ENCODE data around the gene FBXO31. TPM values are rescaled to one million over a fixed set of nuclear protein-coding genes. Genes with fewer than 3 reads are reported as not detected.

Gene FBXO31
- total RNA-seq, 2 experiments from 2014 or later, result 35.7 to 38.9 TPM

DNA sequence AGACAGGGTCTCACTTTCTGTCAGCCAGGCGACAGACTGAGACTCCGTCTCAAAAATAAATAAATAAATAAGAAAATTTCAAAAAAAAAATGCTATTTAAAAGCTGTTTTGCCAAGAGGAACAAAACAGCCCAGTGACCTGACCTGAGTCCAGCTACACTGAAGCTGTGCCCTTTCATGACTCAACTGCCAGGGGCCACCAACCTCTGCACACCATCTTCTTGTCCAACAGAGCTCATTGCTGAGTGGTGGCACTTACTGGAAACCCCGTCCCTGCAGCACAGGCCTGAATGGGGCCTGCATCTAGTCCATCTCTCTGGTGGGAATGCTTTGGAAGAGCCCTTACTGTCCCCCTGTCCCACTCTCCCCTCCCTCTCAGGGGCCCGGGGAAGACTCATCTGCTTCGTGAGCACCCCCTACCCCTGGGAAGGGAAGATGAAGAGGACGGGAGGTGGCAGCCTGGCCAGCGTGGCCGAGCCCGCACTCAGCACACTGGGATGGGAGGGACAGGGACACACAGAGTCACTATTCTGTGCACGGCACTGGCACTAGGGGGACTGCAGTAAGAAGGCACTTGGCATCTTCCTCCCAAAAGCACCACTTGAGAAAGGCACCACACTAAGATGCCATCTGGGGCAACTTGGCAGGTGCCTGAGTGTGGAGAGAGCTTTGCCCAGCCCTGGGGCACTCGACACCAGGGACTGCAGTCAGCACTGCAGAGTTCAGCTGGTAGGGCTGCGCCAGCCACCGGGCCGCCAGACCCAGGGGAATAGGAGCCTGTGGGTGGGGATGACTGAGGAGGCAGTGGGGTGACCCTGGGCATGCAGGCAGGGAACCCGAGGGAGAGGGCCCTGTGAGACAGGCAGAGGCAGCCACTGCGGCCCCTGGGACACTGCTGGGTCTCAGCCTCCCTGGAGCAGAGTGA, 13.5 kb downstream of the FBXO31 start:
- DNase-seq (no peak), ATAC-seq (ENCODE audit: poor library complexity) (no peak)
- peaks cover 43% of the 10 kb centered on the region for H3K4me1 Mint-ChIP-seq (ENCODE audit: low read depth)
- H3K4me3 Mint-ChIP-seq, result no peak overlapping the region
- peaks cover 18% of the 10 kb centered on the region for H3K36me3 ChIP-seq (ENCODE audit: insufficient read depth, low read length)
- no peak overlapping the region for H3K27ac Mint-ChIP-seq
- H3K4me3 ChIP-seq (ENCODE audit: low read length), result no peak overlapping the region
- CTCF ChIA-PET, result no interaction called here
- H3K27me3 ChIP-seq (ENCODE audit: control insufficient read depth in 1 of 2, insufficient read depth in 2 of 2, low read length in 2 of 2), result no peaks in the 10 kb centered on the region
- intact Hi-C loops (cut with DNase I, micrococcal nuclease), result no loop called here
- H3K4me1 ChIP-seq (ENCODE audit: insufficient read depth, low read length), result peaks cover 19% of the 10 kb centered on the region
- no peaks in the 10 kb centered on the region for H3K9me3 ChIP-seq (ENCODE audit: control insufficient read depth in 1 of 2, insufficient read depth in 1 of 2, low read length in 2 of 2)
- no peak overlapping the region for H3K27ac ChIP-seq (ENCODE audit: low read depth in 1 of 2, low read length in 2 of 2)
- H3K27me3 Mint-ChIP-seq, result no peaks in the 10 kb centered on the region
- TF ChIP-seq CTCF (IDR thresholded peaks at IDR 0.05), result no peak
- peaks cover 24% of the 10 kb centered on the region for H3K36me3 Mint-ChIP-seq (ENCODE audit: low read depth)
- POLR2A ChIA-PET, result no interaction called here
- no peaks in the 10 kb centered on the region for H3K9me3 Mint-ChIP-seq

DNA sequence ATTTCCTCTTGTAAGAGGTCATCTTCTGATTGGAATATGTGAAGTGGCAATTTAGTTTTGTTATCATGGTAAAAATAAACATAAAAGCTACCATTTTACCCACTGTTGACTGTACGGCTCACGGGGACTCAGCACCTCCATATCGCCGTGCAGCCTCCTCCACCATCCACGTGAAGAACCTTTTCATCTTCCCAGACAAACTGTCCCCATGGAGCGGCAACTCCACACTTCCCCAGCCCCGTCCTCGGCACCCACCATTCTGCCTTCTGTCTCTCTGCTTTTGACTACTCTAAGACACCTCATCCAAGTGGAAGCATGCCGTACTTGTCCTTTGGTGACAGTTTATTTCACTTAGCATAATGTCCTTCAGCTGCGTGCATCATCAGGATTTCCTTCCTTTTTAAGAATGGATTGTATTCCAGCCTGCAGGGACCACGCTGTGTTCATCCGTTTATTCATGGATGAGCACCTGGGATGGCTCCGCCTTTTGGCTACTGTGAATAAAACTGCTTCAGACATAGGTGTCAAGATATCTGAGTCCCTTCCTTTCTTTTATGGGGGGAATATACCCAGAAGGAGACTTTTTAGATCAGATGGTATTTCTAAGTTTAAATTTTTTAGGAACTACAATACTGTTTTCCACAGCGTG, 14.3 kb downstream of the FBXO31 start:
- no peak for TF ChIP-seq CTCF (IDR thresholded peaks at IDR 0.05)
- H3K4me1 Mint-ChIP-seq (ENCODE audit: low read depth), result peaks cover 47% of the 10 kb centered on the region

GRCh38 chr16:87368029-87368770, 15.4 kb downstream of the FBXO31 start:
- H3K36me3 ChIP-seq (ENCODE audit: insufficient read depth, low read length), result peaks cover 24% of the 10 kb centered on the region
- ChIA-PET POLR2A (no interaction called here), CTCF (no interaction called here)
- no peak for TF ChIP-seq CTCF (IDR thresholded peaks at IDR 0.05)
- no peaks in the 10 kb centered on the region for H3K27me3 ChIP-seq (ENCODE audit: control insufficient read depth in 1 of 2, insufficient read depth in 2 of 2, low read length in 2 of 2)
- intact Hi-C loops (cut with DNase I, micrococcal nuclease), result no loop called here
- no peak overlapping the region for H3K4me3 ChIP-seq (ENCODE audit: low read length)
- no peak for DNase-seq
- H3K4me1 Mint-ChIP-seq (ENCODE audit: low read depth), result peaks cover 39% of the 10 kb centered on the region
- no peak overlapping the region for H3K4me3 Mint-ChIP-seq
- H3K27ac ChIP-seq (ENCODE audit: low read depth in 1 of 2, low read length in 2 of 2), result no peak overlapping the region
- no peaks in the 10 kb centered on the region for H3K27me3 Mint-ChIP-seq
- no peak for ATAC-seq (ENCODE audit: poor library complexity)
- peaks cover 25% of the 10 kb centered on the region for H3K4me1 ChIP-seq (ENCODE audit: insufficient read depth, low read length)
- H3K9me3 Mint-ChIP-seq, result no peaks in the 10 kb centered on the region
- peaks cover 35% of the 10 kb centered on the region for H3K36me3 Mint-ChIP-seq (ENCODE audit: low read depth)
- H3K9me3 ChIP-seq (ENCODE audit: control insufficient read depth in 1 of 2, insufficient read depth in 1 of 2, low read length in 2 of 2), result no peaks in the 10 kb centered on the region
- peak overlapping the region; percentile 53 for H3K27ac Mint-ChIP-seq

More for the DNA sequence above, 14.3 kb downstream of the FBXO31 start:
- no peak for DNase-seq
- ChIA-PET POLR2A (no interaction called here), CTCF (no interaction called here)
- Histone ChIP-seq H3K4me1 (ENCODE audit: insufficient read depth, low read length) (peaks cover 23% of the 10 kb centered on the region), H3K9me3 (ENCODE audit: control insufficient read depth in 1 of 2, insufficient read depth in 1 of 2, low read length in 2 of 2) (no peaks in the 10 kb centered on the region), H3K27ac (ENCODE audit: low read depth in 1 of 2, low read length in 2 of 2) (no peak overlapping the region), H3K27me3 (ENCODE audit: control insufficient read depth in 1 of 2, insufficient read depth in 2 of 2, low read length in 2 of 2) (no peaks in the 10 kb centered on the region), H3K4me3 (ENCODE audit: low read length) (no peak overlapping the region), H3K36me3 (ENCODE audit: insufficient read depth, low read length) (peaks cover 21% of the 10 kb centered on the region)
- intact Hi-C loops (cut with DNase I, micrococcal nuclease), result no loop called here
- Mint-ChIP-seq H3K9me3 (no peaks in the 10 kb centered on the region), H3K4me3 (no peak overlapping the region), H3K36me3 (ENCODE audit: low read depth) (peaks cover 28% of the 10 kb centered on the region), H3K27ac (no peak overlapping the region), H3K27me3 (no peaks in the 10 kb centered on the region)
- no peak for ATAC-seq (ENCODE audit: poor library complexity)

Measured in CD4-positive, alpha-beta T cell (primary cell).